Smooth muscle cell (in vitro differentiated cells): Measurements from ENCODE around the gene MAGI1. TPM values are rescaled to one million over a fixed set of nuclear protein-coding genes. Genes with fewer than 3 reads are reported as not detected.

Source experiments
- DNase-seq: peaks from one replicate; lab custom pipeline; 2025; ENCODE audit not compliant: unreplicated experiment; lab: John Stamatoyannopoulos, UW
- H2AFZ ChIP-seq: fragments of 200-600 bp; sonication (generic); 2 replicates; pipeline ENCODE4 v1.6.0; 2016; ENCODE audit warnings: antibody characterized with exemption, low read depth, mild to moderate bottlenecking
- H3F3A ChIP-seq: fragments of 200-600 bp; sonication (generic); 2 replicates; pipeline ENCODE4 v1.6.0; 2017; ENCODE audit warnings: antibody characterized with exemption, low read depth
- H3K27ac ChIP-seq: fragments of 200-600 bp; sonication (generic); 2 replicates; pipeline ENCODE4 v1.5.1; 2016; ENCODE audit warnings: low read depth, mild to moderate bottlenecking
- H3K27me3 ChIP-seq: fragments of 200-600 bp; sonication (generic); 2 replicates; pipeline ENCODE4 v1.6.1; 2016; ENCODE audit warnings: low read depth, mild to moderate bottlenecking
- H3K36me3 ChIP-seq: fragments of 200-600 bp; sonication (generic); 2 replicates; pipeline ENCODE4 v1.5.1; 2016; ENCODE audit warnings: low read depth
- H3K4me1 ChIP-seq: fragments of 200-600 bp; sonication (generic); 2 replicates; pipeline ENCODE4 v1.5.1; 2016; ENCODE audit warnings: low read depth
- H3K4me2 ChIP-seq: fragments of 200-600 bp; sonication (generic); 2 replicates; pipeline ENCODE4 v1.6.0; 2016; ENCODE audit warnings: mild to moderate bottlenecking
- H3K4me3 ChIP-seq: fragments of 200-600 bp; sonication (generic); 2 replicates; pipeline ENCODE4 v1.5.1; 2016; ENCODE audit warnings: mild to moderate bottlenecking
- H3K79me2 ChIP-seq: fragments of 200-600 bp; sonication (generic); 2 replicates; pipeline ENCODE4 v1.6.0; 2016; ENCODE audit warnings: low read depth, mild to moderate bottlenecking
- H3K9ac ChIP-seq: fragments of 200-600 bp; sonication (generic); 2 replicates; pipeline ENCODE4 v1.6.0; 2016; ENCODE audit warnings: low read depth
- H3K9me3 ChIP-seq: fragments of 200-600 bp; sonication (generic); replicated peaks from 2 replicates; pipeline ENCODE4 v1.5.1; 2016; ENCODE audit warnings: low read depth
- H4K20me1 ChIP-seq: fragments of 200-600 bp; sonication (generic); 2 replicates; pipeline ENCODE4 v1.6.0; 2016; ENCODE audit warnings: low read depth
- CTCF ChIP-seq: fragments of 200-600 bp; sonication (generic); IDR thresholded peaks from 2 replicates; pipeline ENCODE4 v1.5.1; 2017; ENCODE audit warnings: borderline replicate concordance, mild to moderate bottlenecking, antibody characterized with exemption; ENCODE audit not compliant: insufficient read depth, poor library complexity, severe bottlenecking
- WGBS: methylation state at CpG from one replicate; pipeline ENCODE4 v1.1.7; 2016; ENCODE audit warnings: low lambda C conversion rate; 5-methylcytosine and 5-hydroxymethylcytosine counted together
- polyA plus RNA-seq: library from polyadenylated mRNA; unstranded; fragments of >200 nt; fragmentation: Nextera tagmentation; extraction: Ambion mirVana; gene quantifications from 2 replicates; pipeline ENCODE4 v1.2.1, GENCODE V29; 2016
- total RNA-seq: library from RNA; depleted of rRNA; stranded (reverse); fragments of >200 nt; gene quantifications from 2 replicates; pipeline ENCODE4 v1.2.3, GENCODE V29; 2014

MAGI1 gene
- total and polyA plus RNA-seq, 2 experiments from 2014 or later = 9.9 to 23.3 TPM

GRCh38 chr3:65830948-65831732 is 207.6 kb downstream of the MAGI1 start:
- no peaks in the 10 kb centered on the region for H3K27me3 ChIP-seq
- H3K4me2 ChIP-seq = no peak overlapping the region
- H2AFZ ChIP-seq = no peak overlapping the region
- no peak for TF ChIP-seq CTCF
- peaks cover 15% of the 10 kb centered on the region for H3F3A ChIP-seq
- DNase-seq = no peak
- H3K36me3 ChIP-seq = no peaks in the 10 kb centered on the region
- H4K20me1 ChIP-seq = peaks cover 19% of the 10 kb centered on the region
- peaks cover 8% of the 10 kb centered on the region for H3K79me2 ChIP-seq
- no peaks in the 10 kb centered on the region for H3K9me3 ChIP-seq
- peaks cover 23% of the 10 kb centered on the region for H3K4me1 ChIP-seq
- WGBS = 80% methylated on average over 6 of the region's 6 CpGs
- H3K9ac ChIP-seq = no peak overlapping the region
- no peak overlapping the region for H3K4me3 ChIP-seq
- H3K27ac ChIP-seq = peak overlapping the region; percentile 22

GRCh38 chr3:65829228-65829627 is 209.5 kb downstream of the MAGI1 start:
- Histone ChIP-seq H3K27ac (peak overlapping the region; percentile 90), H3K4me3 (no peak overlapping the region), H3K4me1 (peaks cover 23% of the 10 kb centered on the region), H3F3A (peaks cover 15% of the 10 kb centered on the region), H4K20me1 (peaks cover 24% of the 10 kb centered on the region), H3K36me3 (no peaks in the 10 kb centered on the region), H3K4me2 (peak overlapping the region; percentile 79), H2AFZ (no peak overlapping the region), H3K27me3 (no peaks in the 10 kb centered on the region), H3K9ac (peak overlapping the region; percentile 66), H3K9me3 (no peaks in the 10 kb centered on the region), H3K79me2 (peaks cover 8% of the 10 kb centered on the region)
- no peak for DNase-seq
- WGBS = 39% methylated on average over 3 of the region's 3 CpGs
- no peak for TF ChIP-seq CTCF

- peaks cover 8% of the 10 kb centered on the region for H3K79me2 ChIP-seq
- no peaks in the 10 kb centered on the region for H3K36me3 ChIP-seq
- no peak overlapping the region for H2AFZ ChIP-seq
- WGBS = 22% methylated on average over 6 of the region's 6 CpGs
- H3K9ac ChIP-seq = peak overlapping the region; percentile 66
- peak overlapping the region; percentile 79 for H3K4me2 ChIP-seq
- no peak for TF ChIP-seq CTCF
- H3K27me3 ChIP-seq = no peaks in the 10 kb centered on the region
- no peak overlapping the region for H3K4me3 ChIP-seq
- DNase-seq = no peak
- H3F3A ChIP-seq = peaks cover 13% of the 10 kb centered on the region
- H3K9me3 ChIP-seq = no peaks in the 10 kb centered on the region
- H3K4me1 ChIP-seq = peaks cover 19% of the 10 kb centered on the region
- H4K20me1 ChIP-seq = peaks cover 27% of the 10 kb centered on the region
- peak overlapping the region; percentile 90 for H3K27ac ChIP-seq
Measured at GRCh38 chr3:65828706-65829105, 210.0 kb downstream of the MAGI1 start.

GRCh38 chr3:65827076-65827475 is 211.6 kb downstream of the MAGI1 start:
- Histone ChIP-seq H3K27me3 (no peaks in the 10 kb centered on the region), H2AFZ (no peak overlapping the region), H3K4me1 (peaks cover 12% of the 10 kb centered on the region), H3K9ac (no peak overlapping the region), H3K9me3 (no peaks in the 10 kb centered on the region), H3K36me3 (no peaks in the 10 kb centered on the region), H3F3A (no peaks in the 10 kb centered on the region), H3K4me2 (no peak overlapping the region), H3K79me2 (peaks cover 3% of the 10 kb centered on the region), H4K20me1 (peaks cover 21% of the 10 kb centered on the region), H3K4me3 (no peak overlapping the region), H3K27ac (no peak overlapping the region)
- no peak for DNase-seq
- 92% methylated on average over 2 of the region's 2 CpGs for WGBS
- TF ChIP-seq CTCF = no peak
